Left lung (tissue), 10 donors: ENCODE results near the gene MYB. TPM values are rescaled to one million over a fixed set of nuclear protein-coding genes. Genes with fewer than 3 reads are reported as not detected.

Experiments used
- ATAC-seq: fragments of 200-7000 bp; cut with Tn5 transposase; one replicate; pipeline ENCODE4 v1.9.1; 2020; ENCODE audit warnings: moderate library complexity
- DNase-seq, 4 donors: peaks; one replicate each; pipeline ENCODE4 v3.0.0-alpha.2; 2013 to 2020
- H3K27ac ChIP-seq, 2 donors: fragments of 200-600 bp; sonication (generic) in 1 of 2; one replicate each; pipeline versions ENCODE4 v1.5.0 to v1.8.0; 2020 to 2021
- H3K27me3 ChIP-seq, 2 donors: fragments of 200-600 bp; sonication (generic) in 1 of 2; one replicate each; pipeline versions ENCODE4 v1.5.0 to v1.8.0; 2020 to 2021
- H3K36me3 ChIP-seq, 2 donors: fragments of 200-600 bp; sonication (generic) in 1 of 2; one replicate each; pipeline versions ENCODE4 v1.5.0 to v1.8.0; 2020 to 2021
- H3K4me1 ChIP-seq, 2 donors: fragments of 200-600 bp; one replicate each; pipeline ENCODE4 v1.8.0; 2021
- H3K4me3 ChIP-seq, 2 donors: fragments of 200-600 bp; sonication (generic) in 1 of 2; one replicate each; pipeline versions ENCODE4 v1.5.0 to v1.8.0; 2020 to 2021; ENCODE audit warnings: mild to moderate bottlenecking in 1 of 2
- H3K9me3 ChIP-seq, 2 donors: fragments of 200-600 bp; sonication (generic) in 1 of 2; one replicate each; pipeline versions ENCODE4 v1.5.0 to v1.8.0; 2020 to 2021
- intact Hi-C, 2 donors: fragments of 100-400 bp; cut with DNase I; formaldehyde crosslinking; loops; one replicate each; pipeline versions ENCODE4 v1.11.2 to v1.14.2; 2022
- polyA plus RNA-seq, 6 donors: library from polyadenylated mRNA; unstranded; fragments of 120-200 nt; gene quantifications; one replicate each; pipeline ENCODE4 v1.2.1, GENCODE V29; 2013; ENCODE audit not compliant: insufficient read length in 6 of 6
- total RNA-seq, 2 donors: library from RNA; stranded (reverse); fragmentation: NEBNext Ultra II Directional; extraction: Animal tissue kit (Norgen Biotek cat#: 25700); gene quantifications; one replicate each; pipeline ENCODE4 v1.2.1, GENCODE V29; 2021
- TF ChIP-seq, protein P1 (sequence below), 2 donors: fragments of 200-600 bp; sonication (generic) in 1 of 2; IDR thresholded peaks; one replicate each; pipeline versions ENCODE4 v1.5.0 to v1.8.0; 2021; ENCODE audit warnings: antibody characterized with exemption in 2 of 2
- donor health status: DM: no; HTN: yes; CAD: no.
- donor health status: DM: no; HTN: no; CAD: no.

Gene MYB
- total and polyA plus RNA-seq, 8 donors: 1.3 to 6.4 (median 3.7) TPM

DNA sequence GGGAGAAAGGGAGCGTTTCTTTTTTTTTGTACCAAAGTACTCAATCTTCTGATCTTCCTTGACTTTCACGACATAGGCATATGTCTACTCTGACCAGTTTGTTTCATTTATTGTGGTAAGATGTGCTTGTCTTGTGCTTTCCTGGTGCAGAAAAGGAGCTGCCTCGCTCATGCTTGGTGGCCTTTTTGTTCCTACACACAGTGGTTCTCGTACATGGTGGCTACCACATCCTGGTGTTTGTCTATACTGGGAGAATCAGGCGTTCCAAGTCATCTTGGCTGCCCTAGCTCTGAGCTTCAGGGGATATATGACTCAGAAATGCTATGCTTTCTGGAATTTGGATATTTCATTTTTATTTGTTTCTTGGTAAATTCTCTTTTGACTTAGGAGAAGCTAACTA is 31.8 kb downstream of the MYB start:
- H3K4me3 ChIP-seq: no peak overlapping the region
- no peak for ATAC-seq
- TF ChIP-seq, protein P1, sequence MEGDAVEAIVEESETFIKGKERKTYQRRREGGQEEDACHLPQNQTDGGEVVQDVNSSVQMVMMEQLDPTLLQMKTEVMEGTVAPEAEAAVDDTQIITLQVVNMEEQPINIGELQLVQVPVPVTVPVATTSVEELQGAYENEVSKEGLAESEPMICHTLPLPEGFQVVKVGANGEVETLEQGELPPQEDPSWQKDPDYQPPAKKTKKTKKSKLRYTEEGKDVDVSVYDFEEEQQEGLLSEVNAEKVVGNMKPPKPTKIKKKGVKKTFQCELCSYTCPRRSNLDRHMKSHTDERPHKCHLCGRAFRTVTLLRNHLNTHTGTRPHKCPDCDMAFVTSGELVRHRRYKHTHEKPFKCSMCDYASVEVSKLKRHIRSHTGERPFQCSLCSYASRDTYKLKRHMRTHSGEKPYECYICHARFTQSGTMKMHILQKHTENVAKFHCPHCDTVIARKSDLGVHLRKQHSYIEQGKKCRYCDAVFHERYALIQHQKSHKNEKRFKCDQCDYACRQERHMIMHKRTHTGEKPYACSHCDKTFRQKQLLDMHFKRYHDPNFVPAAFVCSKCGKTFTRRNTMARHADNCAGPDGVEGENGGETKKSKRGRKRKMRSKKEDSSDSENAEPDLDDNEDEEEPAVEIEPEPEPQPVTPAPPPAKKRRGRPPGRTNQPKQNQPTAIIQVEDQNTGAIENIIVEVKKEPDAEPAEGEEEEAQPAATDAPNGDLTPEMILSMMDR (IDR thresholded peaks at IDR 0.05): no peak
- no peak for DNase-seq
- no peaks in the 10 kb centered on the region for H3K27me3 ChIP-seq
- H3K9me3 ChIP-seq: no peaks in the 10 kb centered on the region
- H3K36me3 ChIP-seq: no peaks in the 10 kb centered on the region
- intact Hi-C loops: no loop called here
- H3K27ac ChIP-seq: no peak overlapping the region
- H3K4me1 ChIP-seq: peaks cover 0 to 7% of the 10 kb centered on the region in 2 donors

DNA sequence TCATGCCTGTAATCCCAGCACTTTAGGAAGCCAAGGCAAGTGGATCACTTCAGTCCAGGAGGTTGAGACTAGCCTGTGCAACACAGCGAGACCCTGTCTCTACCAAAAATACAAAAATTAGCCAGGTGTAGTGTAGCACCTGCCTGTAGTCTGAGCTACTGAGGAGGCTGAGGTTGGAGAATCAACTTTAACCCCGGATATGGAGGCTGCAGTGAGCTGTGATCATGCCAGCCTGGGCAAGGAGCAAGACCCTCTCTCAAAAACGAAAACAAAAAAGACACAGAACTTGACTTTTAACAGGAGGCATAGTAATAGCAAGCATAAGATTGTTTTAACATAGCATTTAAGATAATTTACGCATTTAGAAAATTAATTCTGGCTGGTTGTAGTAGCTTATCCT is 32.5 kb downstream of the MYB start:
- no peaks in the 10 kb centered on the region for H3K9me3 ChIP-seq
- H3K27me3 ChIP-seq: no peaks in the 10 kb centered on the region
- TF ChIP-seq, protein P1 (IDR thresholded peaks at IDR 0.05): no peak
- no peak for DNase-seq
- H3K4me3 ChIP-seq: no peak overlapping the region
- no peak overlapping the region for H3K27ac ChIP-seq
- H3K36me3 ChIP-seq: no peaks in the 10 kb centered on the region
- intact Hi-C loops: no loop called here
- no peak for ATAC-seq
- peaks cover 0 to 7% of the 10 kb centered on the region in 2 donors for H3K4me1 ChIP-seq

DNA sequence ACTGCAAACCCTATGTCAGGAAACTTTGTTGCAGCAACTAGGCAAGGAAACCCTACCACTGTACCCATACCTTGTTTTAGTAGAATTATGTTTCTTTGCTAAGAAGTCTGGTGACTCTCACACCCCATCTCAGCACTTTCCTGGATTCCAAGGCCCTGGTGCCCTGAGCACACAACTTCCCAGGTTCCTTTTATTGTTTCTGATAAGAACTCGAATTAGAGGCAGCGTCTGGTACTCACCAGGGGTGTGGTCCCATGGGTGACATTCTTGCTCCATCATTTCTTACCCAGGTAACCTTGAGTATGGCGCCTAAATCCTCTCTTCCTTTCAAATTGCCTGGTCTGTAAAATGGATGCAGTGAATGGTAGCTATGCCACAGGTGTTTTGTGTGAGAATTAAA is 34.1 kb downstream of the MYB start:
- Histone ChIP-seq H3K27ac (no peak overlapping the region), H3K4me1 (peaks cover 0 to 4% of the 10 kb centered on the region in 2 donors), H3K4me3 (no peak overlapping the region), H3K27me3 (no peaks in the 10 kb centered on the region), H3K36me3 (peaks cover 0 to 8% of the 10 kb centered on the region in 2 donors), H3K9me3 (no peaks in the 10 kb centered on the region)
- intact Hi-C loops: no loop called here
- TF ChIP-seq, protein P1 (IDR thresholded peaks at IDR 0.05): no peak
- DNase-seq (no peak), ATAC-seq (no peak)

DNA sequence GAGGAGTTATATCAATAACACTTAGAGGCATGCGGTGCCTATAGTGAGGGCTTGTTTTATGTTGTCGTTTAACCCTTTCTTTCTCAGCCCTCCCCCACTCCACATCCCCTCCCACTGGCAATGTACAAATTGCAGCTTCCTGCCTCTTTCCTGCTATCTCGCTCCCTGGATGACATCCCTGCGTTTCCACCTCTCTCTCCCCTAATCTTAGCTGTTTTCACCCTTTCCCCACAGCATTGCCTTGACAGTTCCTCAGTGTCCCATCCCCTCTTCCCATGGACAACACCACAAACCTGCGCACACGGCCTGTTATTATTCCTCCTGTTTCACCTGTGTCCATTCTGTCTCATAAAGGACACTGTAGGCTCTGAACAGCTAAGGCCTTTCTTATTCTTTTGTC is 34.5 kb downstream of the MYB start:
- H3K27me3 ChIP-seq: no peaks in the 10 kb centered on the region
- no peak overlapping the region for H3K4me3 ChIP-seq
- no peak for DNase-seq
- TF ChIP-seq, protein P1 (IDR thresholded peaks at IDR 0.05): no peak
- intact Hi-C loops: no loop called here
- ATAC-seq: no peak
- H3K27ac ChIP-seq: no peak overlapping the region
- no peaks in the 10 kb centered on the region for H3K9me3 ChIP-seq
- peaks cover 0 to 4% of the 10 kb centered on the region in 2 donors for H3K4me1 ChIP-seq
- peaks cover 0 to 8% of the 10 kb centered on the region in 2 donors for H3K36me3 ChIP-seq

DNA sequence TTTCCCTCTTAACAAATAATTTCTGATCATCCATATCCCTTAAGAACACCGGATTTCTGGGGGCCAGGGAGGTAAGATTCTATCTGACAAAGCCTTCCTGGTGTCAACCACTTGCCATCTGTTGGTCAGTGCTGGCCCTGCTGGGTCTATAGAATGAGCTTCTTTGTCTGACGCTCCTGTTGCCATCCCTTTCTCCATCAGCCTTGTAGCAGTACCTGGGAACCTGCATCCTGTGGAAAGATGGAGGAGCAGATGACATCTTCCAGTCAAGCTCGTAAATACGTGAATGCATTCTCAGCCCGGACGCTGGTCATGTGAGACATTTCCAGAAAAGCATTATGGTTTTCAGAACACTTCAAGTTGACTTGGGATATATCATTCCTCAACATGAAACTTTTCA is 36.6 kb downstream of the MYB start:
- TF ChIP-seq, protein P1 (IDR thresholded peaks at IDR 0.05): no peak
- ATAC-seq (no peak), DNase-seq (no peak)
- no peak overlapping the region for H3K4me3 ChIP-seq
- no peaks in the 10 kb centered on the region for H3K4me1 ChIP-seq
- intact Hi-C loops: no loop called here
- peaks cover 0 to 8% of the 10 kb centered on the region in 2 donors for H3K36me3 ChIP-seq
- no peaks in the 10 kb centered on the region for H3K9me3 ChIP-seq
- no peaks in the 10 kb centered on the region for H3K27me3 ChIP-seq
- H3K27ac ChIP-seq: no peak overlapping the region
